HG03066 (cell line): ENCODE results near the gene PITX1.

ENCODE experiments used
- ATAC-seq: cut with Tn5 transposase; IDR thresholded peaks from one replicate; pipeline ENCODE4 v1.9.1; 2021; ENCODE audit warnings: low read depth; ENCODE audit not compliant: unreplicated experiment

Gene PITX1

DNA sequence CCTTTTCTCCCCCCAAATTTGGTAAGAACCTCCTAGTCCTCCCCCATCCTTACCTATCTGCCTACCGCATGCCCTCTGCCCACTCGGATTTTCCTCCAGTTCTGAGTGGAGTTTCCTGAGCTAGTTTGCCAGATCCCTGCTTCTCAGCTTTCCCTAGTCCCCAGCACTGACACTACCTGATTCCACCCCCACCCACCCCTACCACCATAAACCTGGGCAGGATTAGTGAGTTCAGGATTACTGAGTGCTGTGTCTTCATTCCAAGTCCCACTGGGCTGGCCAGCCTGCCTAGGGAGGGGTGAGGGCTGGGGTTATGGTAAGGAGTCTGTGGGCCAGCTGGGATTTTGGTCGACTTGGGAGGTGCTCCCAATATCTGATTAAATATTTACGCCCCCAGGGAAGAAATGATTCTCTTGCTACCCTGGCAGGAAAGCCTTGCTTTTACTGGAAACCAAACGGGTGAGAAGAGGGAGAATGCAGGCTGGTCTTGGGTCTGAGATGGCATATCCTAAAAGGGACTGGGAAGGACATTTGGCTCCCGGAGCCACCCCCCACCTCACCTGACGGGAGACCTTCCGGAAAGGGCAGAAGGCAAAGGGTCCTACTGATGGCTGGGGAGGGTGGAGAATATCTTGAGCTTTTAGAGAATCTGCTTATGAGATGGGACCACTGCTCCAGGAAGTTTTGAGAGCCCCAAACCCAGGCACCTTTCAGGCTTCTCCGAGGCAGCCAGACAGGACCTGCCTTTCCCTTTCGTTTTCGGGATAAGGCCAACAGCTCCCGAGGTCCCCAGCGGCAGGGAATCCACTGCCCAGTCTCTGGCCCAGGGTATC lies 3.7 kb downstream of the PITX1 start:
- no peak for ATAC-seq

DNA sequence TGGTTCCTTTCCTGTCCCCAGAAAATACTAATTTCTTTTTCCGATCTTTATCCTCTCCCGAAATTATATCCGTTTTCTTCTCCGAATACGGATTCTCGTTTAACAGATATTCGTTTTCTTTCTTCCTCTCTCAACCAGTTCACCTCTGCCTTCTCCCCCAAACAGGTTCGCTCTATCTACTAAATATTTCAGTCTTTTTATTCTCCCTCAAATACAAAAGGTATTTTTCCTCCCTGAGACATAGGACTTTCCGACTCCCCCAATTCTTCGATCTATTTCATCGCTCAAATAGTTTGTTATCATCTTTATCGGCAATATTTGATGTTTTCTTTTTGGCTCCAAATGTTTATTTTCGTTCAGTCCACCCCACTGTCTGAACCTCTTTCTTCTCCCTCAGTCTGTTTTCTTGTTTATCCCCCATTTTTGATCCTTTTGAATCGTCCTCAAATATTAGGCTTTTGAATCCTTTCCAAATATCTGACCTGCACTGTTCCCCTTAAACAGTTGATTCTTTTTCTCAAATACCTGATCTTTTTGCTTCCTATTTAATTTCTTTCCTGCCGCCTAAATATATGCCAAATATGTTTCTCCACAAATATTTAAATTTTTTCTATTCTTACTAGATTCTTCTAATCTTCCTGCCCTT lies 4.4 kb downstream of the PITX1 start:
- no peak for ATAC-seq

DNA sequence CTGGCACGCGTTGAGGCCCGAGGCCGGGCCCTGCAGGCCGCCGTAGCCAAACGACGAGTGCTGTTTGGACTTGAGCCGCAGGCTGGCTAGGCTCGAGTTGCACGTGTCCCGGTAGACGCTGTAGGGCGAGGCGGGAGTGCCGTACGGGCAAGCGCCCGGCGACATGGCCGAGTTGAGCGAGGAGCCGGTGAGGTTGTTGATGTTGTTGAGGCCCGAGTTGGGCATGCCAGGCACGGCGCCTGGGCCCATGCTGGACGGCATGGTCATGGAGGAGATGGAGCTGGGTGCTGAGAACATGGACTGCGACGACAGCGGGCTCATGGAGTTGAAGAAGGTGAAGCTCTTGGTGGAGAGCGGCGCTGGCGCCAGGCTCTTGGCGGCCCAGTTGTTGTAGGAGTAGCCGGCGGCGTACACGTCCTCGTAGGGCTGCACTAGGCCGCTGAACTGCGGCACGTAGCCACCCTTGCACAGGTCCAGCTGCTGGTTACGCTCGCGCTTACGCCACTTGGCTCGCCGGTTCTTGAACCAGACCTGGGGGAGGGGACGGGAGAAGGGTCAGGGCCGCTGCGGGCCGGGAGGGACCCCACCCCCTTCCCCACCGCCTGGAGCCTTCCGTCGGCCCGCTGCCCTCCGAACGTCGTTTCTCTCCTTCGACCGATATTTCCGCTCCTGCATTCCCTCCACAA lies 5.1 kb downstream of the PITX1 start:
- ATAC-seq: no peak

DNA sequence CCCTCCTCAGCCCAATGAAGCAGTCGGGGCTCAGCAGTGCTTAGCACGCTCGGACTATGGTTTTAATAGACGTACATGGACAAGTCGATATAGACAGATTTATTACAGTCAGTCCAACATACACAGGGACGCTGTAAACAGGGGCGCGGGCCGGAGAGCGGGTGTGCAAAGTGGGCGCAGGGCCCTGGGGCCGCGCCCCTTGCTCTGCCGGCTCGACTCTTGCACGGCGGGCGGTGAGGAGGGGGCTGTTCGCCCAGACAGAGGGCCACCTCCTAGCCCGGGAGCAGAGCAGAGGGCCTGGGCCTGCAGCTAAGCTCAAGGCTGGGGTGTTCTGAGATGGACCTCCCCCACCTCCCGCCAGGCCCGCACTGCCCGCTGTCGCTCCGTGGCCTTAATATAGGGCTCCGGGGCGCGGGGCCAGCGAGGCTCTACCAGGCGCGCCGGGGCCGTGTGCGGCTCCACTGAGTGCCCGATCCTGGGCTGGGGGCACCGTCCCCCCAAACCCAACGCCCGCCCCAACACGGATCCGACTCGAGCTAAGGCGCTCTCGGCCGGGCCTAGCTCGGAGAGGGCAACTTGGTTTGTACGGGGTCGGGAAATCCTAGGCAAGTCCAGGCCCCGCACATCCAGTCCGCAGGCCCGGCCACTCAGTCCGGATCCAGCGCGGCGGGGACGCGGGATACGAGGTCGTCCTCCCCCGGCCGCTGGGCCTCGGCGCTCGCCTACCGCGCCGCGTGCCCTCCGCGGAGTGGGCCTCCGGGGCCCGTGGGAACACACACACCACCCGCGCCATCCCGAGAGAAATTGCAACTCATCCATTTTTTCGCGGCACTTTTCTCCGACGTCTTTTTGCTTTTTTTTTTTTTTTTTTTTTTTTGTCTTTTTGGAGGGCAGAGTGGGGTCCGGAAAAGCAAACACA lies 6.1 kb downstream of the PITX1 start:
- no peak for ATAC-seq

DNA sequence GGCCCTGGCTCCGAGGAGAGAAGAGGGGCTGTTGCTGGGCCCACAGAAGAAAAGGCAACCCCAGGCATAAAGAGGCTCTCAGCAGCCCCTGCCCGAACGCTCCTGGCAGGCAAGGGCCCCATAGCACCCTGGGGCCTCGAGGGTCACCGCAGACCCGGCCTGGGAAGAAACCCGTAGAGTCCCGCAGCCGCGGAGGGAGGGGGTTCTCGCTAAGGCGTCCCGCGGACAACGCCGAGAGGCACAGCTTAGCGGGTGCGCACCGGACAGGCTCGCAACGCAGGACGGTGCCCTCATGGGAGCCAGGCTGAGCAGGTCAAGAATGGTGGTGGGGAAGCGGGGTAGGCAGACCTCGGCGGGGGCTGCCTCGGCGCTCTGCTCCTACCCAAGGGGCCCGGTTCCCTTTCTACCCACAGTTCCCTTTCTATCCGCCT lies 6.7 kb downstream of the PITX1 start:
- ATAC-seq: no peak

DNA sequence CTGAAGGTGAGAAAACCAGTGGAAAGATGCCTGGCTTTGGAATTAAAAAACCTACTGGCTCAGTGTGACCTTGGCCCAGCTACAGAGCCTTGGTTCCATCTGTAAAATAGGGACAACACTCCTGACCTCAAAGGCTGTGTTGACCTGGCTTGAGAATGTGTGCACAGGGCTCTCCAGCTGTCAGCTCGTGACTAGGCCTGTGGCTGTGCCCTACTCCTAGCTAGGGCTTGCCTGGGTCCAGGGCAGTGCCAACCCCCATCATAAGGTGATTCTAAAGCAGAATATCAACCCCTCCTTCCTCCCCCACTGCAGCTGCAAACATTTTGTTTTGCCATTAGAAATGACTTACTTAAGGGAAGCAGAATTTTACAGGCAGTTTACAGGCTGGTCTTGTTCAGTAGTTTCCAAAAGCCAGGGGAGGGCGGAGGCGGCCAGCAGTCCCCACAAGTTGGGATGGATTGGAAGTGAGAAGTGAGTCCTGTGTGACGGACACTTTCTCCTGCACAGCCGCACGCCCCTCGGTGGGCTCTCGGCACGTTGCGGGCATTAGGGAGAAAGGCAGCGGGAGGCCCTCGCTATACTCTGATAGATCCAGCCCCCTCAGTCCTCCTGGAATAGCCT lies 7.3 kb downstream of the PITX1 start:
- no peak for ATAC-seq

DNA sequence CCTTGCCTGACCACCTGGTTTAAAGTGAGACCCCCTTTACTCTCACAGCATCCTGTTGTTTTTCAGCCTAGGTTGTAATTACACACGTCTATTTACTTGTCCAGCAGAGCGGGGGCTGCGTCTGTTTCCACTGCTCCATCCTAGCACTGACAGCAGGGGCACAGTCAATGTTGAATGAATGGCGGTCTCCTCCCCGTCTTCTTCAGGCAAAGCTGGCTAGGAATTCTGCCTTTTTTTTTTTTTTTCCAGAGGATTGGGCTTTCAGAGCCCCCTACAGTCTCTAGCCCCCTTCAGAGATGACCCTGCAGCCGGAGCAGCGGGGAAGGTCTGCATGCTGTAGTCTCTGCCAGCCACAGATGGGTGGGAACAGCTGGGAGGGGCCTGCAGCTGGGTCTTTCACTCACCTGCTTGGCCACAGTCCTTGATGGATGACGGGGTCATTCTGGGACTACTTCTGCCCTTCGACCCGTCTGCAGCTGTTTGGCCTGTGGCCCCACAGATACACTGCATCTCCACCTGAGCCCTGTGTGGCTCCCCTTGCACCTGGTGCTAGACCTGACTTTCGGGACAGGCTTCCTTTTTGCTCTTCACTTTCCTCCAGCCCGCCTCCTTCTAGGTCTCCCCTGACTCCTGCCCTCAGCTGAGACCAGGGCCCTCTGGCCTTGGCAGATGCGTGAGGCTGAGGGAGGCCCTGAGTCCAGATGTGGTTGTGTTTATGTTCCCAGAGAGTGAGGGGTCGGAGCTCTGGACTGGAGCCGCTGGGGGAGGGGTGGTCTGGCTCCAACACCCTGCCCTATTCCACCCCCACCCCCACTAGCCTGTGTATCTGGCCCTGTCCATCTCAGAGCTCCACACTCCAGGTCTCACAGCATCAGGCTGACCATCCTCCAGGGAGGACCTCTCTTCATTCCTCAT lies 8.0 kb downstream of the PITX1 start:
- no peak for ATAC-seq

DNA sequence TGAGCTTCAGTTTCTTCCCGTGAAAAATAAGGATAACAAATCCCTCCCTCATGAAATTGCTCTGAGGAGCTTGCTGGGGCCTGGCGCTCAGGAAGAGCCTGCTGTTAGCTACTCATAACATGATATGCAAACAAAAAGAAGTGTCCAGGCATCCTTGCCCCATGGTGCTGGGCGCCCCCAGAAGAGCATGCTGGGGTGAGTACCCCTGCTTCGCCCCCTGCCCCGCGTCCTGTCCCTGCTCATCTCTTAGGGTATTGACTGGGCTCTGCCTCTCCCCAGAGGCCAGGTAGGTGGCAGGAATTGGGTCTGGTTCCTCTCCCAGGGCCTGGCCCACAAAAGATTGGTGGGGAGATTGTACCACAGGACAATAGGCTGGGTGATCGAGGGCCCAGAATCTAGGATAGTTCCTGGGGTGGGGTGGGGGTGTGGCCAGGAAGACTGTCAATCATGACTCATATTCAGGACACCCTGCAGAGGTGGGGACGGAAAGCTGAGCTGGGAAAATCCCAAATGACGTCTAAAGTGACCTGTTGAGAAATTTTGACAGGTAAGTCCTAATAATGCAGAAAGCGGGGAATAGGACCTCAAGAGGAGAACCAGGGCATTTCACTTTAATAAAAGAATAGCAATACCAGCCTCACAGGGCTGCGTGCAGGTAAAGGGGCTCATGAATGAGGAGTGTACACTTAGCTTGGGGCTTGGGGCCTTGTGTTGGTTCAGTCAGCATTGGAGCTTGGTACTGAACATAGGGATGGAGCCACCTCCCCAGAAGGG lies 8.9 kb downstream of the PITX1 start:
- ATAC-seq: no peak

DNA sequence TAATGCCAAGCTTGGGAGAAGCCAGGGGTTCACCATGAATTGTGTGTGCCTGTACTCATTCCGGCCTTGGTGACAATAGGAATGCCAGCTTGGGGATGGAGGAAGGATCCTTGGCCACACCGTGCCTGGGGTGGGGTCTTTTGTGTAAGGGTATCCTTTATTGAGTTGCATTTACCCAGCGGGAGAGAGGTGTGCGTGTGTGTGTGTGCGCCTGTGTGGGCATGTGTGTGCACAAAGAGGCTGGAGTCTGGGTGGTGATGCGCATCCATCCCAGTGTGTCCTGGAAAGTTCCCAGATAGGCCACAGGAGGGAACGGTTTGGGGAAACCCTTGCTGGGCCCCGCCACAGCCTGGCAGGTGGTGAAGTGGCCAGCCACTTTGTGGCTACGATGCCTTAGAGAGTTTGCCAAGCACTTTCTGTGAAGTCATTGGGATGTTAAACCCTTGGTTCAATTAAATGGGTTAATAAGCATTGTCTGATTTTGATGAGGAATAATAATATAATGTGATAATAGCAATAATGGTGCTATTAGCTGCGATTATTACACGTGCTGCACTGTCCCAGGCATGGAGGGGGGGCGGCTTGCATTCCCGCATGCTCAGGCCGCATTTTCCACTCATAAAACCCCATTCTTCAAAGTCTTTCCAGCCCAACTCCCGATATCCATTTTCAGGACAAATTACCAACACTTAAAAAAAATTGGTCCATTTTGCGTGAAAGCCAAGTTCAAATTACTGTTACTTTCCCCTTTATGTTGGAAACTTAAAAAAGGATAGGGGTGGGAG lies 13.7 kb downstream of the PITX1 start:
- ATAC-seq: no peak

DNA sequence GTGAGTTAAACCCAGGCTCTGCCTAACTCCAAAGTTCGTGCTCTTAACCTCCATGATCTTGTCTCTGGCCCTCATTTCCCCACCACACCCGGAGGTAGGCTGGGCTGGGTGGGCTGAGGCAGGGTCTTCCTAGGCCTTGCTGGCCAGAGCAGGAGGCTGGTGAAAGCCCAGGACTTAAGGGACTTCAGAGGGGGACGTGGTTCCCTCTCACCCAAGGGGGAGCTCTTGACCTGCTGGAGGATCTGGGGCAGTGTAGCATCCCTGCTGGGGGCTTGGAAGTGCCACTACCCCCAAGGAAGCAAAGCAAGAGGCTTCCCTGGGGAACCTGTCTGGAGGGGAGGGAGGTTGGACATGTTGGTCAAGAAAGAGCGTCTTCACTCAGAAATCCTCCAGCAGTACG lies 14.7 kb downstream of the PITX1 start:
- no peak for ATAC-seq

DNA sequence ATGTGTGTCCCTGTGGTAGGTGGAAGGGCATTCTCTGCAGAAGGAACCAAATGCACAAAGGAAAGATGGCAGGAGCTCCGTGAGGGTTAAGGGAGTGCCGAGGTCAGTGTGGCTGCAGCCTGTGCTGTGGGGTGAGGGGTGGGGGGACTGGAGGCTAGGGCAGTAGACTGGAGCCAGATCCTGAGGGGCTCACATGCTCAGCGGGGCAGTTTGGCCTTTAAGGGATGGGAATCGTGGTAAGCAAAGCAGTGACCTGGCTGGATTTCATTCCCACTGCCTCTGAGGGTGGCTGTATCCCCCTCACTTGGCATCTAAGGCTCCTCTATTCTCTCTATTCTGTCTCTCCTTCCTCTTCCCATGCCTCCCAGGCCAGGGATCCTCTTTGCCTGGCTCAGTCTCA lies 15.6 kb downstream of the PITX1 start:
- ATAC-seq: no peak

DNA sequence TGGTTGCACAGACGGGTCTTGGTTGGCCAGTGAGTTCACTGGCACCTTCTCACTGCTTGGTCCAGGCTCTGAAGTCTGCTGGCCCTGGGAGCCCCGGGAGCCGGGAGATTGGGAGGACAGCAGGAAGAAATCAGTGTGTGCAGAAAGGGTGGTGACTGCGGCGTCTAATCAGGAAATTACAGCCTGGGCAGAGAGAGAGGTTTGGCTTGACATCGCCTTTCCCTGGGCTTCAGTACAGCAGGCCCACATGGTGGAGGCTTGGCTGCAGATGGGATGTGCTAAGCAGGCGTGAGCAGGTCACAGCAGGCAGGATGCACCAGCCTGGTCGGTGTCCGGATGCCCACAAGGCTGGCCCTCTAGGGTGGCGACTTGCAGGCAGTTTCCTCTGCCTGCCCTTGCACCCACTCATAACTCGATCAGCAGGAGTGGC lies 17.2 kb downstream of the PITX1 start:
- ATAC-seq: no peak

DNA sequence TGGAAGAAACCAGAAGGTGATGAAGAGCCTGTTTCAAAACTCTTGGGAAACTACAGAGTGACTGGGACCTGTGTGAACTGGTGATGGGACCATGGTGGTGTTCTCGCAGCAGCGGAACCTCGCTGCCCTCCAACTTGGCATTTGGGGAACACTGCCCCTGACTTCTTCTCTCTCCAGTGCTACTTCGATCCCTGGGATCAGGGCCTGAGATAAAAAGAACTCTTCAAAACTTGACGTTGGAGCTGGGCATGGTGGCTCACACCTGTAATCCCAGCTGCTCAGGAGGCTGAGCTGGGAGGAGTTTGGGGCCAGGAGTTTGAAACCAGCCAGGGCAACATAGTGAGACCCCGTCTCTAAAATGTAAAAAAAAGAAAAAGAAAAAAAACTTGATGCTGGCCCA lies 18.1 kb downstream of the PITX1 start:
- no peak for ATAC-seq

DNA sequence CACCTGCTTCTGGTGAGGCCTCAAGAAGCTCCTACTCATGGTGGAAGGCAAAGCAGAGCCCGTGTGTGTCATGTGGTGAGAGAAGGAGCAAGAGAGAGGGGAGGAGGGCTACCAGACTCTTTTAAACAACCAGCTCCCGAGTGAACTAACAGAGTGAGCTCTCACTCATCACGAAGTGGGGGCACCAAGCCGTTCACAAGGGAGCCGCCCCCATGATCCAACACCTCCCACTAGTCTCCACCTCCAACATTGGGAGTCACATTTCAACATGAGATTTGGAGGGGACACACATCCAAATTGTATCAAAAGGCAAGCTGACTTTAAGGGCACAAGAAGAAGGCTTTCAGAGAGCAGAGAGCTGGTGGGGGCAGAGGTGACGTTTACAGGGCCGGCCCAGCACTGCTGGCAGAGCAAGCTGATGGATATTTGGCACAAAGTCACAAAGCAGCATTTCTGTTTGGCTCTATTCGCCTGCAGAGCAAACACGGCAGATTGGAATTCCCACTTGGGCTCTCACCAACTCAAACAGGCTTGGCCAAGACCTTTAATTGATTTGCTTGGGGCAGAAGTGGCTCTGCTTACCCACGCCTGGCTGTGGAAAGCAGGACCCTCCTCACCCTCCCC lies 20.0 kb downstream of the PITX1 start:
- no peak for ATAC-seq

DNA sequence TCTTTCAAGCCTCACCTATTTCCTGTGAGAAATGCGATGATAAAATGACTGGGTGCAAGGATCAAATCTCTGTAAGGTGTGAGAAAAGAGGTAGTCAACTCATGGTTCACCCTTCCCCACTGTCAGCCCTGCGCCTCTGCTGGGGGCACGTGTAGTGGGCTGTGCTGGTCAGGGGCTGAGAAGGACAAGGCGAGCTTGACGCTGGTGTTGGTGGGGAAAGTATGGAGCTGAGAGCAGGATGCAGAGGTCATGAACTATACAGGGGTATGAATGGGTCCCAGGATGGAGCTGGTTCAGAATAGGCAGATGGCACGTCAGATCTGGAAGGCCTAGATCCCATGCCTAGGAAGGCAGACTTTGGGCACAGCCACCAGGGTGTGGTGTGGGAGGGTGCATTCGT lies 20.6 kb downstream of the PITX1 start:
- ATAC-seq: no peak

DNA sequence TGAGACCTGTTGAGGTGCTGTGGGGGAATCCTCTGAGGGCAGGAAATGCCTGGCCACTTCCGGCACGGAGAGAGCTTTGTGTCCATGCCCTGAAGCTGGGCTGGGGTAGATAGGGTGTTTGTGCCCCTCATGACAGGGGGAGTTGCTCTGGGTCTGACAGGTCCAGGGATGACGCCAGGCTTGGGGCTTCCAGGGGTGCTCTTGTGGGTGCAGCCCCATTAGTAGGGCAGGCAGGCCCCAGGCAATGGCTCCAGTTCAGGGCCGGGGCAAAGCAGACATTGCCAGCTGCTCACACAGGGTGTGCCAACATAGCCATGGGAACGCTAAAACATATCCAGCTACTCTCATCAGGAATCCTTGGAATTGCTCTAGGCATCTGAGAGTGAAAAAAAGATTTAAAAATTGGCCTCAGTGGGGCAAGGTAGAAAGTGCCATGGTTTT lies 21.1 kb downstream of the PITX1 start:
- no peak for ATAC-seq

DNA sequence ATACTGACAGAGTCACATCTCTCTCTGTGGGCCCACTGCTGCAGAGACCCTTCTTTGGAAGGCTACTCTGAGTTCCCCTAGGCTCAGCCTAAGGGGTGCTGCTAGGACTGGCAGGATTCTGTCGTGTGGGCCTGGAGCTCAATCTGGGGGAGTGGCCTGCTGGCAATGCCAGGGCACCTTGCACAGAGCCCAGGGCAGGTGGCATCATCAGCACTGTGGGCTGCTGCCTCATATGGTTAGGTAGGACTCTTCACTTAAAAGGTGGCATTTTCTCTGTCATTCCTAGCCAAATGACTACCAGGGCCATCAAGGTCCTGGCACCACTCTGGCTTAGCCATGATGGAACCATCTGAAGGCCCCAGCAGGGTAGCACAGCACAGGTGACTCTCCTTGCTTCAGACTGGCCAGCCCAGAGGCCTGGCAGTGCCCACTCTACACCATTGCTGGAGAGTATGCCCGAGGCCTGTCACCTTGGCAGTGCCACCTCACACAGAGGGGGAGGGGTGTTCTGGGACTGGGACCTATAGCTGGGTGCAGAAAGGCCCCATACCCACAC lies 21.9 kb downstream of the PITX1 start:
- no peak for ATAC-seq
